Duodenal mucosa (tissue), 2 donors: Measurements from ENCODE around the gene NDUFV3.
"Not testable (repeated sequence)": the region's sequence is repeated elsewhere in the genome, so short reads cannot be mapped to it uniquely, and the experiment has no call there.

Source experiments
- H3K27ac ChIP-seq: one replicate; pipeline ENCODE4 v1.7.0; 2013; ENCODE audit warnings: low read depth, low read length
- H3K27me3 ChIP-seq, 2 donors: one replicate each; pipeline ENCODE4 v1.7.0; 2013; ENCODE audit warnings: low read length in 2 of 2, control low read depth in 1 of 2; ENCODE audit not compliant: insufficient read depth in 2 of 2, control insufficient read depth in 1 of 2
- H3K36me3 ChIP-seq, 2 donors: one replicate each; pipeline ENCODE4 v1.7.0; 2013; ENCODE audit warnings: low read length in 2 of 2, control low read depth in 1 of 2; ENCODE audit not compliant: insufficient read depth in 2 of 2, control insufficient read depth in 1 of 2
- H3K4me1 ChIP-seq, 2 donors: one replicate each; pipeline ENCODE4 v1.7.0; 2013; ENCODE audit warnings: low read length in 2 of 2, control low read depth in 1 of 2; ENCODE audit not compliant: insufficient read depth in 2 of 2, control insufficient read depth in 1 of 2
- H3K4me3 ChIP-seq, 2 donors: one replicate each; pipeline ENCODE4 v1.7.0; 2013; ENCODE audit warnings: low read length in 2 of 2, low read depth in 1 of 2
- H3K9ac ChIP-seq, 2 donors: one replicate each; pipeline ENCODE4 v1.7.0; 2013; ENCODE audit warnings: low read length in 2 of 2, low read depth in 1 of 2
- H3K9me3 ChIP-seq, 2 donors: one replicate each; pipeline ENCODE4 v1.7.0; 2013; ENCODE audit warnings: low read length in 2 of 2, control low read depth in 1 of 2; ENCODE audit not compliant: control insufficient read depth in 1 of 2

The NDUFV3 gene

GRCh38 chr21:42922918-42923317, 29.8 kb downstream of the NDUFV3 start:
- H3K9ac ChIP-seq = no peak overlapping the region
- H3K36me3 ChIP-seq = no peaks in the 10 kb centered on the region

GRCh38 chr21:42923553-42924432, 30.7 kb downstream of the NDUFV3 start:
- Histone ChIP-seq H3K9ac (peak overlapping the region; percentile 10 to 43), H3K27me3 (no peaks in the 10 kb centered on the region), H3K4me1 (peaks cover 0 to 4% of the 10 kb centered on the region in 2 donors), H3K36me3 (no peaks in the 10 kb centered on the region), H3K9me3 (no peaks in the 10 kb centered on the region), H3K4me3 (peak overlapping the region in 1 of 2 donors; percentile 29), H3K27ac (no peak overlapping the region)

More at GRCh38 chr21:42922918-42923317, 29.8 kb downstream of the NDUFV3 start:
- Histone ChIP-seq H3K27ac (no peak overlapping the region), H3K4me1 (peaks cover 0 to 4% of the 10 kb centered on the region in 2 donors), H3K27me3 (no peaks in the 10 kb centered on the region), H3K4me3 (no peak overlapping the region), H3K9me3 (no peaks in the 10 kb centered on the region)

DNA sequence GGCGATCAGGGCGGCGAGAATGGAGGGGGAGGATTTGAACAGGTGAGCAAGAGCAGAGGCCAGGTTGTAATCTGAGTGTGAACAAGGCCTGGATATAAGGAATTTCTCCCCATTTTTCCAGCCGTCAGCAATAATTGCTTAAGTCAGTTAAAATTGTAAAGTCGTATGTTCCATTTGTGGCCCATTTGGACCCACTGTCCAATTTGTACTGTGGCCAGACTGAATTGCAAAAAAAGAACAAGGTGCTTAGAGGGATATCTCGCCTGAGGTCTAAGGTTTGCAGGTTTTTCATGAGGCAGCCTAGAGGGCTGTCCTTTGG, 31.3 kb downstream of the NDUFV3 start:
- peak overlapping the region in 1 of 2 donors; percentile 10 for H3K9ac ChIP-seq
- H3K9me3 ChIP-seq = no peaks in the 10 kb centered on the region
- H3K27me3 ChIP-seq = no peaks in the 10 kb centered on the region

GRCh38 chr21:42925114-42925926, 32.2 kb downstream of the NDUFV3 start, which contains the start of gene ERVH48-1:
Gene ERVH48-1, minus strand, starts transcription at chr21:42925630. Its CDS starts 6,624 bp downstream, at chr21:42919006.
- H3K9me3 ChIP-seq = no peaks in the 10 kb centered on the region
- peaks cover 0 to 4% of the 10 kb centered on the region in 2 donors for H3K4me1 ChIP-seq
- H3K4me3 ChIP-seq = no peak within 1 kb of the TSS
- no peak within 1 kb of the TSS for H3K27ac ChIP-seq
- peak within 1 kb of the TSS in 1 of 2 donors; percentile 10 for H3K9ac ChIP-seq
- H3K36me3 ChIP-seq = no peaks in the 10 kb centered on the region
- no peaks in the 10 kb centered on the region for H3K27me3 ChIP-seq

More for the DNA sequence above, 31.3 kb downstream of the NDUFV3 start:
- Histone ChIP-seq H3K4me3 (no peak overlapping the region), H3K36me3 (no peaks in the 10 kb centered on the region), H3K4me1 (peaks cover 0 to 4% of the 10 kb centered on the region in 2 donors), H3K27ac (no peak overlapping the region)

DNA sequence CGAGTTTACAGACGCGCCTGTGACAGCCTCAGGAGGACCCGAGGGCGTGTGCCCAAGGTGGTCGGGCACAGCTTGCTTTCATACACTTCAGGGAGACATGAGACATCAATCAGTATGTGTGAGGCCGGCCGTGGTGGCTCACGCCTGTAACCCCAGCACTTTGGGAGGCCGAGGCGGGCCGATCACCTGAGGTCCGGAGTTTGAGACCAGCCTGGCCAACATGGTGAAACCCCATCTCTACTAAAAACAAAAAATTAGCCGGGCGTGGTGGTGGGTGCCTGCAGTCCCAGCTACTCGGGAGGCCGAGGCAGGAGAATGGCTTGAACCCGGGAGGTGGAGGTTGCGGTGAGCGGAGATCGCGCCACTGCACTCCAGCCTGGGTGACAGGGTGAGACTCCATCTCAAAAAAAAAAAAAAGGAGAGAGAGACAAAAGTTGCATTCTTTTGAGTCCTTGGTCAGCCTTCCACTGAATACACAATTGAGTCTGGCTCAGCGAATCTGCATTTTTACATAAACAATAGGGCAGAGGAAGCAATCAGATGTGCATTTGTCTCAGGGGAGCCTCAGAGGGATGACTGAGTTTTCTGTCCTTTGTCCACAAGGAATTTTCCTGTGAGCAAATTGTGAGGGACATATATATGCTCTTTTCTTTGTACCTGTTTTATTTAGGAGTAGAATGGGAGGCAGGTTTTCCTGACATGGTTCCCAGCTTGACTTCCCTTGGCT, 34.5 kb downstream of the NDUFV3 start:
- H3K27me3 ChIP-seq, H3K27ac ChIP-seq, H3K4me1 ChIP-seq, H3K36me3 ChIP-seq, H3K9me3 ChIP-seq, H3K9ac ChIP-seq, H3K4me3 ChIP-seq: not testable (repeated sequence)

GRCh38 chr21:42929969-42930368, 36.9 kb downstream of the NDUFV3 start:
- no peak overlapping the region for H3K9ac ChIP-seq
- H3K4me1 ChIP-seq = no peaks in the 10 kb centered on the region
- no peak overlapping the region for H3K4me3 ChIP-seq
- H3K36me3 ChIP-seq = no peaks in the 10 kb centered on the region
- H3K27me3 ChIP-seq = no peaks in the 10 kb centered on the region
- no peak overlapping the region for H3K27ac ChIP-seq
- no peaks in the 10 kb centered on the region for H3K9me3 ChIP-seq

DNA sequence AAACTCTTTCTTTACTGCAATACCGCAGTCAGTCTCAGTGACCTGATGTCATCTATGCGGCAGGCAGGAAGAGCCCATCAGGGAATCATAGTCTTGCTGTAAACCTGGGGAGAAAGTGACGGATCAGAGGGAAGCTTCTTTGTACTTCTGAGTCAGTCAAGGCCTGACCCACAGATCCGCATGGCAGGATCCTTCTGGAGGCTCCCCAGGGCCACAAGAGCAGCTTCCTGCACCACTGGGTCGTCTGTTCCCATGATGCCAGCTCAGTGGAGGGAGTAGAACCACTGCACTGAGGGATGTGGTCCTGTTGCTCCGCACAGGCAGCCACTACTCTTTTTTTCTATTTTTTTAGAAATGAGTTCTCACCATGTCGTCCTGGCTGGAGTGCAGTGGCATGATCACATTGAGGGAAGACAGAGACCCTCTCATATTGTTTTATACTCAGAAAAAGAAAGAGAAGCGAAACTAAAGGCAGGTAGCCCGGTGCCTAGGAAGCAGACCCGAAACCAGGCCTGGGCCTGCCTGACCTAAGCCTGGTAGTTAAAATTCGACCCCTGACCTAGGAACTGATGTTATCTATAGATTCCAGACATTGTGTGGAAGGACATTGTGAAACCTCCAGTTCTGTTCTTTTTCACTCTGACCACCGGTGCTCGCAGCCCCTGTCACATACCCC, 38.6 kb downstream of the NDUFV3 start:
- Histone ChIP-seq H3K27ac (no peak overlapping the region), H3K9ac (no peak overlapping the region), H3K27me3 (no peaks in the 10 kb centered on the region), H3K4me3 (no peak overlapping the region), H3K9me3 (no peaks in the 10 kb centered on the region), H3K36me3 (no peaks in the 10 kb centered on the region), H3K4me1 (no peaks in the 10 kb centered on the region)

GRCh38 chr21:42932378-42933136, 39.4 kb downstream of the NDUFV3 start:
- H3K4me3 ChIP-seq, H3K9me3 ChIP-seq, H3K36me3 ChIP-seq, H3K27me3 ChIP-seq, H3K4me1 ChIP-seq, H3K27ac ChIP-seq, H3K9ac ChIP-seq: not testable (repeated sequence)
